Measurements from ENCODE around the gene PMEL. TPM values are rescaled to one million over a fixed set of nuclear protein-coding genes. Genes with fewer than 3 reads are reported as not detected.
A peak's percentile ranks its signal among the peaks of the same experiment; 100 is the strongest.

Gene PMEL
- total and polyA plus RNA-seq, 2 of the 4 experiments (the other 2 are of a cell fraction) = 1.4 to 5.8 TPM

- Histone ChIP-seq H2BK15ac (ENCODE audit: low read depth, low read length) (peak overlapping the region; percentile 72), H2AFZ (replicated peaks; ENCODE audit: low read length, poor library complexity) (peak overlapping the region; percentile 94), H2AK5ac (ENCODE audit: low read depth, low read length) (peak overlapping the region; percentile 93), H2BK20ac (ENCODE audit: low read depth, low read length) (no peak overlapping the region), H4K5ac (ENCODE audit: low read depth, low read length) (peak overlapping the region; percentile 94), H3K18ac (ENCODE audit: low read depth, low read length) (peak overlapping the region; percentile 82), H3K79me1 (ENCODE audit: low read depth in 1 of 2, low read length in 2 of 2) (peaks cover 32 to 66% of the 10 kb centered on the region in 2 experiments), H3K4me2 (ENCODE audit: low read depth, low read length) (peak overlapping the region; percentile 98), H2BK5ac (ENCODE audit: low read depth, low read length, poor library complexity, severe bottlenecking) (peak overlapping the region; percentile 89), H3K27ac (ENCODE audit: insufficient read depth, low read length) (peak overlapping the region; percentile 94), H3K23ac (ENCODE audit: low read depth, low read length) (peak overlapping the region; percentile 95), H3K27me3 (ENCODE audit: control insufficient read depth, insufficient read depth, low read length) (no peaks in the 10 kb centered on the region), H3K36me3 (ENCODE audit: control insufficient read depth, insufficient read depth, low read length) (peaks cover 4% of the 10 kb centered on the region), H3K9me3 (ENCODE audit: control insufficient read depth, insufficient read depth, low read length) (no peaks in the 10 kb centered on the region), H4K91ac (ENCODE audit: insufficient read depth, low read depth, low read length) (peak overlapping the region; percentile 91), H3K4ac (ENCODE audit: low read depth, low read length) (peak overlapping the region; percentile 93), H3K4me1 (ENCODE audit: control insufficient read depth, insufficient read depth, low read length) (peaks cover 13% of the 10 kb centered on the region), H3K4me3 (ENCODE audit: insufficient read depth, low read depth, low read length) (peak overlapping the region; percentile 83), H2BK120ac (ENCODE audit: low read depth, low read length) (peak overlapping the region; percentile 54), H4K20me1 (ENCODE audit: insufficient read depth, low read length) (no peaks in the 10 kb centered on the region; the same call in 1 of the 2 replicates), H2AK9ac (replicated peaks; ENCODE audit: low read depth, low read length, poor library complexity) (peak overlapping the region; percentile 99), H3K9ac (ENCODE audit: low read depth, low read length) (peak overlapping the region; percentile 98), H3K9me1 (ENCODE audit: insufficient read depth, low read length) (peaks cover 11% of the 10 kb centered on the region), H3K14ac (replicated peaks; ENCODE audit: low read depth, low read length) (peak overlapping the region; percentile 98), H4K8ac (ENCODE audit: low read depth in 2 of 2, low read length in 2 of 2) (peak overlapping the region; percentile 99 to 100), H3K56ac (ENCODE audit: extremely low read depth, insufficient read depth, low read length) (peak overlapping the region; percentile 95)
- BruUV-seq (replicated peaks) = no TSS peak
- ATAC-seq (ENCODE audit: low read depth) (peak; percentile 70), DNase-seq (peak; percentile 91)
- intact Hi-C loops (cut with micrococcal nuclease) = no loop called here
- in situ Hi-C loops (cut with MboI; ENCODE audit: low sequenced_read_pairs) = loop anchor here (10.0 kb wide), 1 partner anchor 102 kb away; the partner anchor contains the start of gene DNAJC14
- dilution Hi-C loops (cut with HindIII; ENCODE audit: low sequenced_read_pairs, unreplicated experiment) = no loop called here
- WGBS, 2 experiments (ENCODE audit: extremely low coverage in 2 of 2, insufficient read length in 1 of 2) = 0% methylated on average over 4 of the region's 42 CpGs; no CpG with 5 or more reads in 1 of the 2 experiments
- CTCF ChIA-PET = interaction anchor here (0.6 to 1.4 kb wide), 6 partner anchors 10 to 188 kb away, joined by 3 to 5 read pairs (median 3); no protein-coding TSS in a partner anchor
- POLR2A ChIA-PET (ENCODE audit: unreplicated experiment) = interaction anchor here (0.6 to 2.2 kb wide), 4 partner anchors 97 to 198 kb away, joined by 3 to 6 read pairs (median 4); partner anchors contain the start of genes ORMDL2 and SARNP
- TF ChIP-seq ELK1 (IDR thresholded peaks at IDR 0.05; ENCODE audit: borderline replicate concordance, low read depth, low read length) (0 out of 2 replicates have a peak, but pooled peaks have one; percentile 47), MAZ (IDR thresholded peaks at IDR 0.05; ENCODE audit: borderline replicate concordance, low read depth, low read length) (peak; percentile 66; the same call in 1 of the 2 replicates), CHD1 (IDR thresholded peaks at IDR 0.05; ENCODE audit: low read depth, low read length) (no peak; the same call in 1 of the 2 replicates), RCOR1 (IDR thresholded peaks at IDR 0.05; ENCODE audit: insufficient replicate concordance, low read length) (no peak), RAD21 (IDR thresholded peaks at IDR 0.05; ENCODE audit: low read length) (no peak; the same call in 1 of the 2 replicates), CEBPB (IDR thresholded peaks at IDR 0.05; ENCODE audit: low read depth, low read length) (no peak), MXI1 (IDR thresholded peaks at IDR 0.05; ENCODE audit: borderline replicate concordance, low read depth, low read length) (0 out of 2 replicates have a peak, but pooled peaks have one; percentile 31), FOS (IDR thresholded peaks at IDR 0.05; ENCODE audit: low read depth, low read length) (no peak), USF2 (IDR thresholded peaks at IDR 0.05; ENCODE audit: low read depth, low read length) (no peak), POLR2A (IDR thresholded peaks at IDR 0.05; ENCODE audit: low read depth, low read length) (peak; percentile 84), MAFK (IDR thresholded peaks at IDR 0.05; ENCODE audit: low read depth, low read length) (no peak), NFE2L2 (IDR thresholded peaks at IDR 0.05; ENCODE audit: low read depth, low read length) (no peak), SMC3 (IDR thresholded peaks at IDR 0.05; ENCODE audit: low read depth, low read length) (peak; percentile 41)
Measured at GRCh38 chr12:55926738-55927587, 38.9 kb downstream of the PMEL start.

Data from IMR-90 (cell line).